Activated gamma-delta T cell (primary cell): ENCODE data around the gene KATNB1.
"Not testable (repeated sequence)": the region's sequence is repeated elsewhere in the genome, so short reads cannot be mapped to it uniquely, and the experiment has no call there.

ENCODE experiments used
- DNase-seq: peaks from one replicate; lab custom pipeline; 2025; lab: John Stamatoyannopoulos, UW

Gene KATNB1

DNA sequence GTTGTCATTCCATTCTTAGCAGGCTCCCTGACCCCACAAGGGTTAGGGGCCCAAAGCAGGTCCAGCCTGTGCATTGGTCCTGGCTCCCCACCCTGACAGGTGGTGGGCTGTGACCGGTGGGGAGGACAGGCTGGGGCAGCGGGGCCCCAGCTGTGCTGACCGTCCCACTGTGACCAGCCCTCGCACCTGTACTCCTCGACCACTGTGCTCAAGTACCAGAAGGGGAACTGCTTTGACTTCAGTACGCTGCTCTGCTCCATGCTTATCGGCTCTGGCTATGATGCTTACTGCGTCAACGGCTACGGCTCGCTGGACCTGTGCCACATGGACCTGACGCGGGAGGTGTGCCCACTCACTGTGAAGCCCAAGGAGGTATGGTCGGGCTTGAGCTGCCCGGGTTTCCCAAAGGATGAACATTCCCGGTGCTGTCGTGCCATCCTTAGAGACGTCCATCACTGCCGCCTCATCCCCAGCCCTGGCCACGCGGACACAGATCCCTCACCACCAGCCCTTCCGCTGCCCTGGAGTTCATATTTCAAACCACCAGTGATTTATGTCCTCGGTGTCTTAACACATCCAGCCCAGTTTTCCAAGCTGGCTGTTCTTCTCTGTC is 33.7 kb upstream of the KATNB1 start:
- DNase-seq, result no peak

DNA sequence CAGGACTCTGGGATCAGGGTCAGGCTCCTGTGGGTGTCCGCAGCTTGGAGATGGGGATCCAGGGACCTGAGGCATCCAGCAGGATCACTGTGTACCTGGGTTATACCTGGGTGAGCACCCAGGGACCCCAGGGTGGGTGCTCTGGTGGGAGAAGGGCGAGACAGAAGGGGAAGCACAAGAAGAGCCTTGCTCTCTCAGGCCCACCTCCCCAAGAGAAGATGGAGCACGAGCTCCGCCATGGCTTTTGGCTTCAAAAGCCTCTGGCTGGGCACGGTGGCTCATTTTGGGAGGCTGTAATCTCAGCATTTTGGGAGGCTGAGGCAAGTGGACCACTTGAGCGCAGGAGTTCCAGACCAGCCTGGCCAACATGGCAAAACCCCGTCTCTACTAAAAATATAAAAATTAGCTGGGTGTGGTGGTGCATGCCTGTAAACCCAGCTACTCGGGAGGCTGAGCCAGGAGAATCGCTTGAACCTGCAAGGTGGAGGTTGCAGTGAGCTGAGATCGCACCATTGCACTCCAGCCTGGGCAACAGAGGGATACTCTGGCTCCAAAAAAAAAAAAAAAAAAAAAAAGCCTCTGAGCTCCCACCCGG is 32.1 kb upstream of the KATNB1 start:
- no peak for DNase-seq

DNA sequence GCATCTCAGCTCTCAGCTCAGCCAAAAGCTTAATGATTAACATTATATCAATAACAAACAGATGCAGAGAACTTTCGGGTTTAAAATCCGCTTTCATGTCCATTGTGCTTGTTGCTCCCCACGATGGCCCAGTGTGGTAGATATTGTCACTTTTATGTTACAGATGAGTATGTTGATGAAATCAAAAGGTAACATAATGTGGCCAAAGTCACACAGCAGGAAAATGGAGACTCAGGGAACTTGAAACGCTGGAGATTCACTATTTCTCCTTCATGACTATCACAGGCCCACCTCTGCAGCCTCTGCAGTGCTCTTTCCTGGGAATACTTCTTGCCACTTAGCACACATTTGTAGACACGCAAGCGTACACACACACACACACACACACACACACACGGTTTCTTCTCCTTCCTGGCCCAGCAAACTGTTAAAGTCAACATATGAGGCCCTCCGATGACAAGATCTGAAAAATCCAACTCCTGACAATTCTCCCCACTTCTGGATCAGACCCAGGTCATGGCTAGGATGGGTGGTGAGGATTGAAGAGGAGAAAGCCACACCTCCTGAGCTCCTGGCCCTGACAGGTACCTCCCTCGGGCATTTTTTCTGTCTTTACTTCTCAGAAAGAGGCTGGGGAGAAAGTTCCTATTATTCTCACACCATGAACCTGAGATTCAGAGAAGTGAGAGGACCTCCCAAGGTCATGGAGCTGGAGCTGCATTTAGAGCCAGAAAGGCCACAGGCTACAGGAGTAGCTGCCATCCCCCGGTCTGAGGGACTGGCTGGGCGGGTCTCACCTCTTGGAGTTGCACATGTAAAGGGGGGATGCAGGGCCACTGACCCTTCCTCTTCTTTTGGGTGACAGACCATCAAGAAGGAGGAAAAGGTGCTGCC is 31.3 kb upstream of the KATNB1 start:
- DNase-seq, result no peak

DNA sequence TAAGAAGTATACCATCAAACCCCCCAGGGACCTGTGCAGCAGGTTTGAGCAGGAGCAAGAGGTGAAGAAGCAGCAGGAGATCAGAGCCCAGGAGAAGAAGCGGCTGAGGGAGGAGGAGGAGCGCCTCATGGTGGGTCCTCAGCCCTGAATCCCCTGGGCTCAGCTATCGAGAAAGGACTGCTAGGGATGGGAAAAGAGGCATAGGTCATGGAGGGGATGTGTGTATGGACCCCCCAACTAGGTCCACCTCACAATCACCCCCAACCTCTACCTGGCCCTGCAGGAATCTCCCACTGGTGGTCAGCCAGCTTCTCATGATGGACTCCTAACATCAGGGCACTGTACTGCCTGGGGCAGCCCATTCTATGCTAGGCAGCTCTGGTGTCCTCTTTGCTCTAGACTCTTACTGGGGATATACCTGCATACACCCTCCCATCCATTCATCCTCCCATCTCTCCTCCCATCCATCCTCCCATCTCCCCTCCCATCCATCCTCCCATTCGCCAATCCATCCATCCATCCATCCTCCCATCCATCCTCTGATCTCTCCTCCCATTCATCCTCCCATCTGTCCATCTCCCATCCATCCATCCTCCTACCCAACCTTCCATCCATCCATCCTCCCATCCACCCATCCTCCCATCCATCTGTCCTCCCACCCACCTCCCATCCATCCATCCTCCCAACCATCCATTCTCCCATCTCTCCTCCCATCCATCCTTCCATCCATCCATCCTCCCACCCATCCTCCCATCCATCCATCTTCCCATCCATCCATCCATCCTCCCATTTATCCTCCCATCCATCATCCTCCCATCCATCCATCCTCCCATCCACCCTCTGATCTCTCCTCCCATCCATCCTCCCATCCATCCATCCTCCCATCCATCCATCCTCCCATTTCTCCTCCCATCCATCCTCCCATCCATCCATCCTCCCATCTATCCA is 30.4 kb upstream of the KATNB1 start:
- no peak for DNase-seq

DNA sequence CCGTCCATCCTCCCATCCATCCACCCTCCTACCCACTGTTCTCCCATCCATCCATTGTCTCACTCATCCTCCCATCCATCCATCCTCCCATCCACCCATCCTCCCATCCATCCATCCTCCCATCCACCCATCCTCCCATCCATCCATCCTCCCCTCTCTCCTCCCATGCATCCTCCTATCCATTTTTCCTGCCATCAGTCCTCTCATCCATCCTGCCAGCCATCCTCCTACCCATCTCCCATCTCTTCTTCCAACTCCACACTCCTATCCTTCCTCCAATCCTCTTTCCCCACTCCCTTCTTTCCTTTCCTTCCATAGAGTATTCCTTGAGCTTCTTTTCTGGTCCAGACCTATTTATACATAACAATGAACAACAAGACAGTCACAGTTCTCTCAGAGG is 28.9 kb upstream of the KATNB1 start:
- DNase-seq, result no peak

DNA sequence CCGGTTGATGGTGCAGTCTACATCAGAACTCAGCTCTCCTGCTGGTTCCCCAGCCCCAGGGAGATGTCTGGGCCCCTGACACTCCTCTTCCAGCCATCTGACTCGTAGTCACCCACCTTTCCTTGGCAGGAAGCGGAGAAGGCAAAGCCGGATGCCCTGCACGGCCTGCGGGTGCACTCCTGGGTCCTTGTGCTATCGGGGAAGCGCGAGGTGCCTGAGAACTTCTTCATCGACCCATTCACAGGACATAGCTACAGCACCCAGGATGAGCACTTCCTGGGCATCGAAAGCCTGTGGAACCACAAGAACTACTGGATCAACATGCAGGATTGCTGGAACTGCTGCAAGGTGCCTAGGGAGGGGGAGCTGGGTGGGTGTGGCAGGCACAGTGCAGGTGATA is 28.2 kb upstream of the KATNB1 start:
- no peak for DNase-seq

DNA sequence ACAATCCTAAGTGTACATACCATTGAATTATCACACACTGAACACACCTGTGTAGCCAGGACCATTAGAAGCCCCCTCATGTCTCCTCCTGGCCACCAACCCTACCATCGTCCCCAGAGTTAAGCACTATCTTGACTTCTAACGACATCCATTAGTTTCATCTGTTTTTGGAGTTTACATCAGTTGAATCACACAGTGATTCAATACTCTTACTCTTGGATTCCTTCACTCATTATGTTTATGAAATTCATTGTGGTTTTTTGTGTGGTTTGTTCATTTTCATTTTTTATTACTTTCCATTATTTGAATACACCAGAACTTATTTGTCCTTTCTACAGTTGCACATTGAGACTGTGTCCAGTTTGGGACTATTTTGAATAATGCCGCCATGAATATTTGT is 27.4 kb upstream of the KATNB1 start:
- DNase-seq, result no peak

DNA sequence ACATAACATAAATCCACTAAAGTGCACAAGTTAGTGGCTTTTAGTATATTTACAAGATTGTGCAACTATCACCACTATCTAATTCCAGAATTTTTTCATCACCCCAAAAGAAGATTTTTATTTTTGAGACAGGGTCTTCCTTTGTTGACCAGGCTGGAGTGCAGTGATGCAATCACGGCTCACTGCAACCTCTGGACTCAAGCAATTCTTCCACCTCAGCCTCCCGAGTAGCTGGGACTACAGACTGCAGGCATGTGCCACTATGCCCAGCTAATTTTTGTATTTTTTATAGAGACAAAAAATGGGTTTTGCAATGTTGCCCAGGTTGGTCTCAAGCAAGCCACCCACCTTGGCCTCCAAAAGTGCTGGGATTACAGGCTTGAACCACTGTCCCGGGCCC is 25.9 kb upstream of the KATNB1 start:
- no peak for DNase-seq

DNA sequence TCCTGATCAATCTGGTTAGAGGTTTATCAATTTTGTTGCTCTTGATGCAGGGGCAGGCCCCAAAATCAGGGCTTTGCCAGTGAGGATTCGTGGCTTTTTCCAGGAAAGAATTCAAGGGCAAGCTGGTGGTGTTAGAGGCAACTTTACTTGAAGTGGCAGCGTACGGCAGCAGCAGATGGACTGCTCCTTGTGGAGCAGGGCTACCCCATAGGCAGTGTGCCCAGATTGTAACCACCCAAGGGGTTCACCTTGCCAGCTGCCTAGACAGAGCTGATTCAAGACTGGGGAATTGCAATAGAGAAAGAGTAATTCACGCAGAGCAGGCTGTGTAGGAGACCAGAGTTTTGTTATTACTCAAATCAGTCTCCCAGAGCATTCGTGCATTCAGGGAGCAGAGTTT is 24.2 kb upstream of the KATNB1 start:
- DNase-seq, result no peak

DNA sequence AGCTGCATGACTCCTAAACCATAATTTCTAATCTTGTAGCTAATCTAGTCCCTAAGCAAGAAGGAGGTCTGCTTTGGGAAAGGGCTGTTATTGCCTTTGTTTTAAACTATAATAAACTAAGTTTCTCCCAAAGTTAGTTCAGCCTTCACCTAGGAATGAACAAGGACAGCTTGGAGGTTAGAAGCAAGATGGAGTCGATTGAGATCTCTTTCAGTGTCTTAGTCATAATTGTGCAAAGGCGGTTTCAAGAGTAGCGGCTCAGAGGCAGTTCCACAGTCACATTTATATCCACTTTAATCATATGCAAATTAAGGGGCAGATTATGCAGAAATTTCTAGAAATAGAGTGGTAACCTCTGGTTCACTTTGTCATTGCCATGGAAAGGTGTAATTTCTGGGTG is 23.6 kb upstream of the KATNB1 start:
- no peak for DNase-seq

DNA sequence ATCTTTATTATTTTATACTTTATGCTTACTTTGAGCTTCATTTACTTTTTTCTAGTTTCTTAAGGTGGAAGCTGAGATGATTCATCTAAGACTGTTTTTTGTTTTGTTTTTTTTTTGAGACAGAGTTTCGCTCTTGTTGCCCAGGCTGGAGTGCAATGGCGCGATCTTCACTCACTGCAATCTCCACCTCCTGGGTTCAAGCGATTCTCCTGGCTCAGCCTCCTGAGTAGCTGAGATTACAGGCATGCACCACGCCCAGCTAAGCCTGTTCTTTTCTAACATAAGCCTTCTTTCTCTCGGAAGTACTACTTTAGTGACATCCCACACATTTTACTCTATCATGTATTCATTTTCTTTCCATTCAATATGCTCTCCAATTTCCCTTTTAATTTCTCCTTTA is 23.0 kb upstream of the KATNB1 start:
- DNase-seq, result not testable (repeated sequence)

DNA sequence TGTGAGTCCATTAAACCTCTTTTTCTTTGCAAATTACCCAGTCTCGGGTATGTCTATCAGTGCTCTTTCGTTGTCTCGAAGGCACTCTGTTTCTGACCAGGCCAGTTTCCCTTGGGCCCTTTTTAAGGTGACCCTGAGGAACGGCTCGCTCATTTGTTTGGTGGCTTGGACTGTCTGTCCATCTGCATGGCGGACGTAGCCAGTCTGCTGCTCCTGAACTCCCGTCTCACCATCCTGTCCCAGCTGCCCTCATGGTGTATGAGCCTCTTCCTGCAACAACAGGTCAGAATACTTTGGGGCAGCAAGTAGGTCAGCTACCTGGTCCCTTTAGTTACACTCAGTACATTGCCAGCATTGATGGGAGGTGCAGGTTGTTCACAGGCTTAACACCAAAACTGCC is 22.0 kb upstream of the KATNB1 start:
- DNase-seq, result no peak

DNA sequence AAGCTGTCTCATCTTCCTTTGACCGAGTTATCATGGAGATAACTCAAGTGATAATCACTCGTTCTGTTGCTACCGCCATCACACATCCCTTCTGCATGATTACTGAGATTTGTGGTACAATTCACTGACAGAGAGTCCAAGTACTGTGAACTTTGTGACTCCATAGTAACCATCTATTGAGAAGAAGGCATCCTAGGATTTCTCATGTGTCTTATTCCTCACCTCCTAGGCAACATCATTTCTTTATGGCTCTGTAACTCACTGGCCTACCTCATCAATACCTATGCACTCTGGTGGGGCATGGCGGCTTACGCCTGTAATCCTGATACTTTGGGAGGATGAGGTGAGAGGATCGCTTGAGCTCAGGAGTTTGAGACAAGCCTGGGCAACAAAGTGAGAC is 21.5 kb upstream of the KATNB1 start:
- no peak for DNase-seq

DNA sequence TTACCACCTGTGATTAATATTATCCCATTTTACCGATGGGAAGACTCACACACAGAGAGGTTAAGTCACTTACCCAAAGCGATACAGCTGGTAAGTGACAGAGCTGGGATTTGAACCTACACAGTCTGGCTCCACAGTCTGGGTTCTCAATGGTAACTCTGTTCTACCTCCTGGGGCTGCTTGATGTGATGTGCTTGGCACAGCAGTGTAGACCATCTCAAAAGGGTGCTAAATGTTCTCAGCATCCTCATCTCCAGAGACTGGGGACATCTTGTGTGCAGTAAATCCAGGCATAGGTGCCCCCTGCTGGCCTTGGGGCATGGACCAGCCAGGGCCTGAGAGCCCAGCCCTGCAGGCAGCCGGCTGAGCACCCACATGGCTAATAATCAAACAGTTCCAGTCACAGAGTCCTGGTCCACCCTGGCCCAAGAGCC is 15.4 kb upstream of the KATNB1 start:
- DNase-seq, result no peak

DNA sequence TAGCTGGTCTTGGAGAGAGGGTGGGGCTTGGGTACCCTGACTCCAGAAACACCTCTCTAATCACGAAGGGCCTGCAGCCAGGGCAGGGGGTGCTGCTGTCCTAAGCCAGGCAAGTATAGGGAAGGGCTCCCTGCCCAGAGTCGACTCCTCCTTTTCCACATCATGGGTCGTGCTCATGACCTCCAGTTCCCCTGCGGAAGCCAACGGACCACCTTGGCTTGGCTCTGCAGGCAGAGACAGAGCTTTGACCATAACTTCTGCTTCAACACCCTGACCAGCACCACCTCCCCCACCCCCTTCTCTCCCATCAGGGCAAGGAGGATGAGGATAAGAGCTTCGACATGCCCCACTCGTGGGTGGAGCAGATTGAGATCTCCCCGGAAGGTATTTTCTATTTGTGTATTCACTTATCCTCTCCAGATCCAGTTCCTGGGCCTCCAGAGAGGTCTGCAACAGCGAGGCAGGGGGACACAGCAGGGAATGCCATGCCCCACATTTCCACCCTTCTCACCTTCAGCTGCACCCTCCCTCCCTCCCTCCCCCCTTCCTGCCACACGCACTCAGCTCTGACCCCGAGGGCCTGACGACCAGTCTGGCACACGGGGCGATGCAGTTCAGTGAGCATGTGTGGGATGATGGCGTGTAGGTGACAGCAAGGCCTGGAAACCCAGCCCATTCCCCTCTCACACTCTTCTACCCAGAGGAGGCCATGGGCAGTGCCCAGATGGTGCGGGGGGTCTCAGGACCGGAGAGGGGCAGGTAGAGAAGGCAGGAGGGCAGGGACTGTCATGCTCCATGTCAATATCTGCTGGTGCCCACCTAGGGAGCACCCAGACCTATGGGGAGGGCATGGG is 14.0 kb upstream of the KATNB1 start:
- no peak for DNase-seq

DNA sequence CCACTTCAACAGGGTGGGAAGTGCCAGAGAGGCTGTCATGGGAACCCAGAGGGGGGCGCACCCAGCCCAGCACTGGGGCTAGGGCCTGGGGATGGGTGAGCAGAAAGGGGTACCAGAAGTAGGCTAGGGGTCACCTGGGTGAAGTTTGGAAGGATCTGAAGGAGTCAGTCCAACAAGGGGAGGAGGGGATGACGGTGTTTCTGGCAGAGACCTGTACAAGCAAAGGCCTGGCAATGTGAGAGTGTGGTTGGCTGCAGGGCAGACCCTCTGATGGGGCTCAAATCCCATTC is 13.4 kb upstream of the KATNB1 start:
- no peak for DNase-seq

DNA sequence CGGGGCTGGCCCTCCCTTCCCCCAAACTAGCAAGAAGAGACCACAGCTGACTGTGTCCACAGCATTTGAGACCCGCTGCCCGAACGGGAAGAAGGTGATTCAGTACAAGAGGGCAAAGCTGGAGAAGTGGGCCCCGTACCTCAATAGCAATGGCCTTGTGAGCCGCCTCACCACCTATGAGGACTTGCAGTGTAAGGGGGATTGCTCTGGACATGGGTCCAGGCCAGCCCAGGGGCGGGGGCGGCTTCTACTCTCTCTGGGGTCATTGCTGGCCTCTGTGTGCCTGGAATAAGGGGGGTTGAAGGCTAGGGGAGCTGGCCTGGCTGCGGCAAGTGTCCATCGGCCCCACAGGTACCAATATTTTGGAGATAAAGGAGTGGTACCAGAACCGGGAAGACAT is 12.9 kb upstream of the KATNB1 start:
- no peak for DNase-seq

DNA sequence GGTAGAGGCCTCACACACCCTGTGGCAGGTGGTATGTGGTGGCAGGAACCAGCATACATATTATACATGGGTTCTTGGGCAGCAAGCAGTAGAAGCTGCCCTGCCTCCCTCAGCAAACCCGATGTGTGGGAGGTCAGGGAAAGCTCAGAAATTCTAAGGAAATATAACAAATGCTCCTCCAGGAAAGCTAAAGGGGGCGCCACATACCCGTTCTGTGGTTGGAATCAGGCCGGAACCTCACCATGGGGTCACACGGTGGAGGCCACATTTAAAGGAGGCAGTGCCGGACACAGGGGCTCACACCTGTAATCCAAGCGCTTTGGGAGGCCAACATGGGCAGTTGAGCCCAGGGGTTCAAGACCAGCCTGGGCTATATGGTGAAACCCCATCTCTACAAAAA is 12.4 kb upstream of the KATNB1 start:
- DNase-seq, result no peak

DNA sequence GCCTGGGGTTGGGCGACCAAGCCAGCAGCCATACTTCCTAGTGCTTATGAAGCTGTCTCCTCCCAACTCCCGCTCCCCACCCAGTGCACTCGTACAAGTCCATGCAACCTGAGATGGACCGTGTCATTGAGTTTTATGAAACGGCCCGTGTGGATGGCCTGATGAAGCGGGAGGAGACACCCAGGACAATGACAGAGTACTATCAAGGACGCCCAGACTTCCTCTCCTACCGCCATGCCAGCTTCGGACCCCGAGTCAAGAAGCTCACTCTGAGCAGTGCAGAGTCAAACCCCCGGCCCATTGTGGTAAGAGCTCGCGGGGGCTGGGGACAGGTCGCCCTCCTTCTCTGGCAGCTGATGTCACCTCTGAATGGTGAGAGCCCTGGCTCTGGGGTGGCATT is 11.0 kb upstream of the KATNB1 start:
- no peak for DNase-seq

DNA sequence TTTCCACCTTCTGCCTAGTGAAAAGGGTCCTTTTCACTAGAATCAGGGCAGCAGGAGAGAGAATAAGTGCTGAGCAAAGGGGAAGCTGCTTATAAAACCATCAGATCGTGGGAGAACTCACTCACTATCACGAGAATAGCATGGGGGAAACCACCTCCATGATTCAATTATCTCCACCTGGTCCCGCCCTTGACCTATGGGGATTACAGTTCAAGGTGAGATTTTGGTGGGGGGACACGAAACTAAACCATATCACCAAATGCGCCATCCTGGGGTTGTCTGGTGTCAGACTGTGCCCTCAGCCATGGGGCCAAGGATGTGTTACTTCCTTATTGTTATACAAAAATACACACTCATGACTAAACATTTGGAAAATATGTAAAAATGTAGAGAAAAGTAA is 10.4 kb upstream of the KATNB1 start:
- DNase-seq, result no peak

DNA sequence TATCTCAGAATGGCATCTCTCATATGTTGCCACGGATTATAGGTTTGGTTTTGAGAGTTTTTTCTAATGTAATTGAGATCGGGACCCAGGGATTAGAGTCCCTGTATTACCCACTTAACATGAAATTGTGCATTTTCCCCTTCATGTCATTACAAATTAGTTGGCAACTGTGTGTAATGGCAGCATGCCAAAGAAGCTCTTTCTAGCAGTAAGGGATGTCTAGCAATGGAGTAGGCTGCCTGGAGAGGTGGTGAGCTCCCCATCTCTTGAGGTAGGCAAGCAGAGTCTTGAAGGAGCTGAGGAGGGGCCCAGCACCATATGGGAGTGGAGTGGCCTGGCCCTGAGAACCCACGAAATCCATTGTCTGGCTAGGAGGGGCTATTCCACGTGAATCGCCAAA is 10.0 kb upstream of the KATNB1 start:
- no peak for DNase-seq
